Panc1 (cell line): ENCODE results near the gene MAPKAP1. TPM values are rescaled to one million over a fixed set of nuclear protein-coding genes. Genes with fewer than 3 reads are reported as not detected.

Experiments used
- ATAC-seq: fragments of 200-7000 bp; cut with Tn5 transposase; 2 replicates; pipeline ENCODE4 v1.9.1; 2020; ENCODE audit warnings: mild to moderate bottlenecking, moderate library complexity
- BruUV-seq: library from RNA; stranded (reverse); fragments of 400-500 nt; replicated peaks from 2 replicates; lab custom pipeline; 2021; lab: Mats Ljungman, UMichigan
- CTCF ChIA-PET: fragments of 300-600 bp; sonication (Branson Sonifier 250); formaldehyde crosslinking; loops from one replicate; lab custom pipeline; 2022; ENCODE audit warnings: antibody characterized with exemption; lab: Charles Lee
- POLR2A ChIA-PET: fragments of 300-600 bp; sonication (Branson Sonifier 250); formaldehyde crosslinking; loops from one replicate; lab custom pipeline; 2022; ENCODE audit warnings: antibody characterized with exemption; lab: Charles Lee
- DNase-seq: peaks from one replicate; pipeline ENCODE4 v3.0.0-alpha.2; 2010; ENCODE audit warnings: low read depth, low spot score
- H3K27ac ChIP-seq: 2 replicates; pipeline ENCODE4 v1.5.1; 2011; ENCODE audit warnings: mild to moderate bottlenecking, low read length, inconsistent platforms
- H3K27me3 ChIP-seq: fragments of 200-500 bp; sonication (Bioruptor generic); 2 replicates; pipeline ENCODE4 v1.6.0; 2014; ENCODE audit warnings: low read length, inconsistent platforms; ENCODE audit not compliant: control insufficient read depth, insufficient read depth
- H3K36me3 ChIP-seq: fragments of 200-500 bp; sonication (Bioruptor generic); 2 replicates; pipeline ENCODE4 v1.5.1; 2014; ENCODE audit warnings: inconsistent platforms, mild to moderate bottlenecking, low read length, moderate library complexity; ENCODE audit not compliant: control insufficient read depth, insufficient read depth
- H3K4me1 ChIP-seq: 2 replicates; pipeline ENCODE4 v1.5.1; 2011; ENCODE audit warnings: inconsistent platforms, mild to moderate bottlenecking, low read length, moderate library complexity; ENCODE audit not compliant: control insufficient read depth, insufficient read depth
- H3K4me3 ChIP-seq, 2 experiments: 2 replicates each; pipeline ENCODE4 v1.5.1; 2011 to 2012; ENCODE audit warnings: low read depth in 2 of 2, low read length in 2 of 2, mild to moderate bottlenecking in 2 of 2, inconsistent platforms in 1 of 2, moderate library complexity in 1 of 2
- H3K9me3 ChIP-seq: fragments of 200-500 bp; sonication (Bioruptor generic); 2 replicates; pipeline ENCODE4 v1.5.1; 2014; ENCODE audit warnings: low read depth, mild to moderate bottlenecking, inconsistent platforms, low read length, moderate library complexity; ENCODE audit not compliant: control insufficient read depth, insufficient read depth
- POLR2AphosphoS5 ChIP-seq: IDR thresholded peaks from 2 replicates; pipeline ENCODE4 v1.6.1; 2012; ENCODE audit warnings: mild to moderate bottlenecking, low read depth, low read length, moderate library complexity
- SIN3A ChIP-seq: IDR thresholded peaks from 2 replicates; pipeline ENCODE4 v1.6.1; 2012; ENCODE audit warnings: low read depth, mild to moderate bottlenecking, low read length, moderate library complexity, borderline replicate concordance; ENCODE audit not compliant: insufficient read depth
- TCF7L2 ChIP-seq: IDR thresholded peaks from 2 replicates; pipeline ENCODE4 v1.6.1; 2011; ENCODE audit warnings: mild to moderate bottlenecking, low read depth, low read length, inconsistent platforms
- in situ Hi-C: cut with HindIII; loops from 2 replicates; pipeline ENCODE4 v1.10.0; 2016; ENCODE audit warnings: low sequenced_read_pairs, low pct_unique_long_range_greater_than_20kb
- intact Hi-C: fragments of 100-400 bp; cut with micrococcal nuclease; formaldehyde crosslinking; loops from one replicate; pipeline ENCODE4 v1.10.0; 2022; ENCODE audit not compliant: unreplicated experiment
- total RNA-seq: library from RNA; stranded (reverse); gene quantifications from one replicate; pipeline ENCODE4 v1.2.1, GENCODE V29; 2021; ENCODE audit not compliant: unreplicated experiment
- TF ChIP-seq, protein P1 (sequence below), 2 experiments: IDR thresholded peaks; 2 replicates each; pipeline ENCODE4 v1.6.1; 2011 to 2012; ENCODE audit warnings: low read depth in 2 of 2, control low read depth in 1 of 2, low read length in 1 of 2, mild to moderate bottlenecking in 1 of 2, moderate library complexity in 1 of 2; ENCODE audit not compliant: insufficient read depth in 1 of 2
- TF ChIP-seq, protein P2 (sequence below): fragments of 450-650 bp; IDR thresholded peaks from 2 replicates; pipeline ENCODE4 v1.5.1; 2017; ENCODE audit warnings: mild to moderate bottlenecking

MAPKAP1 gene
- total RNA-seq, 1 experiment from 2014 or later: 72.7 TPM

DNA sequence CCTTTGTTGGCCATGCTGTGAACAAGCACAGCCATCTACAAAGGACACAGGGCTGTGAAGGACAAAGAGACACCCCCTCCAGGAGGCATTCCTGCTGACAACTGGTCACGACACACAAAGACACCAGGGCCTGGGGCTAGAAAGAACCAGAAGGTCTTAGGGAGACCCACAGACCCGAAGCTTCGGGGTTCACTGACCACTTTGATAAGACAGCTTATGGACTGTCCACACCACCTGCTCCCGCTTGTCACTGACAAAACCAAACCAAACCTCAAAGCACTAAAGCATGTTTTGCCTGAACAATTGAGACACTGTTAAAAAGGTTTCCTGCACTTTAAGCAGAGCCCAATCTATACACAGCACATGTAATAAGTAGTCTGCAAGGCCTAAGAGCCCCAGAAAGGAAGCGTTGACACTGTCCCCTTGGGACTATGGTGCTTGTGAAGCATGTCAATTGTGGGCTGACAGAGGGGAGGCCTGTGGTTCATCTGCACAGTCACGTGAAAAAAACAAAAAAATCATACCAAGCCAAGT, 260.4 kb downstream of the MAPKAP1 start:
- Histone ChIP-seq H3K4me1 (no peaks in the 10 kb centered on the region), H3K9me3 (no peaks in the 10 kb centered on the region), H3K27ac (no peak overlapping the region), H3K36me3 (no peaks in the 10 kb centered on the region), H3K27me3 (no peaks in the 10 kb centered on the region), H3K4me3 (no peak overlapping the region)
- no peak for ATAC-seq
- intact Hi-C loops (no loop called here), in situ Hi-C loops (no loop called here)
- ChIA-PET POLR2A (no interaction called here), CTCF (no interaction called here)
- TF ChIP-seq POLR2AphosphoS5 (no peak), SIN3A (no peak), TCF7L2 (no peak)
- TF ChIP-seq, protein P1, sequence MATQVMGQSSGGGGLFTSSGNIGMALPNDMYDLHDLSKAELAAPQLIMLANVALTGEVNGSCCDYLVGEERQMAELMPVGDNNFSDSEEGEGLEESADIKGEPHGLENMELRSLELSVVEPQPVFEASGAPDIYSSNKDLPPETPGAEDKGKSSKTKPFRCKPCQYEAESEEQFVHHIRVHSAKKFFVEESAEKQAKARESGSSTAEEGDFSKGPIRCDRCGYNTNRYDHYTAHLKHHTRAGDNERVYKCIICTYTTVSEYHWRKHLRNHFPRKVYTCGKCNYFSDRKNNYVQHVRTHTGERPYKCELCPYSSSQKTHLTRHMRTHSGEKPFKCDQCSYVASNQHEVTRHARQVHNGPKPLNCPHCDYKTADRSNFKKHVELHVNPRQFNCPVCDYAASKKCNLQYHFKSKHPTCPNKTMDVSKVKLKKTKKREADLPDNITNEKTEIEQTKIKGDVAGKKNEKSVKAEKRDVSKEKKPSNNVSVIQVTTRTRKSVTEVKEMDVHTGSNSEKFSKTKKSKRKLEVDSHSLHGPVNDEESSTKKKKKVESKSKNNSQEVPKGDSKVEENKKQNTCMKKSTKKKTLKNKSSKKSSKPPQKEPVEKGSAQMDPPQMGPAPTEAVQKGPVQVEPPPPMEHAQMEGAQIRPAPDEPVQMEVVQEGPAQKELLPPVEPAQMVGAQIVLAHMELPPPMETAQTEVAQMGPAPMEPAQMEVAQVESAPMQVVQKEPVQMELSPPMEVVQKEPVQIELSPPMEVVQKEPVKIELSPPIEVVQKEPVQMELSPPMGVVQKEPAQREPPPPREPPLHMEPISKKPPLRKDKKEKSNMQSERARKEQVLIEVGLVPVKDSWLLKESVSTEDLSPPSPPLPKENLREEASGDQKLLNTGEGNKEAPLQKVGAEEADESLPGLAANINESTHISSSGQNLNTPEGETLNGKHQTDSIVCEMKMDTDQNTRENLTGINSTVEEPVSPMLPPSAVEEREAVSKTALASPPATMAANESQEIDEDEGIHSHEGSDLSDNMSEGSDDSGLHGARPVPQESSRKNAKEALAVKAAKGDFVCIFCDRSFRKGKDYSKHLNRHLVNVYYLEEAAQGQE (IDR thresholded peaks at IDR 0.05; ENCODE audit: insufficient read depth in 1 of 2, low read depth in 2 of 2, low read length in 1 of 2): no peak
- TF ChIP-seq, protein P2, sequence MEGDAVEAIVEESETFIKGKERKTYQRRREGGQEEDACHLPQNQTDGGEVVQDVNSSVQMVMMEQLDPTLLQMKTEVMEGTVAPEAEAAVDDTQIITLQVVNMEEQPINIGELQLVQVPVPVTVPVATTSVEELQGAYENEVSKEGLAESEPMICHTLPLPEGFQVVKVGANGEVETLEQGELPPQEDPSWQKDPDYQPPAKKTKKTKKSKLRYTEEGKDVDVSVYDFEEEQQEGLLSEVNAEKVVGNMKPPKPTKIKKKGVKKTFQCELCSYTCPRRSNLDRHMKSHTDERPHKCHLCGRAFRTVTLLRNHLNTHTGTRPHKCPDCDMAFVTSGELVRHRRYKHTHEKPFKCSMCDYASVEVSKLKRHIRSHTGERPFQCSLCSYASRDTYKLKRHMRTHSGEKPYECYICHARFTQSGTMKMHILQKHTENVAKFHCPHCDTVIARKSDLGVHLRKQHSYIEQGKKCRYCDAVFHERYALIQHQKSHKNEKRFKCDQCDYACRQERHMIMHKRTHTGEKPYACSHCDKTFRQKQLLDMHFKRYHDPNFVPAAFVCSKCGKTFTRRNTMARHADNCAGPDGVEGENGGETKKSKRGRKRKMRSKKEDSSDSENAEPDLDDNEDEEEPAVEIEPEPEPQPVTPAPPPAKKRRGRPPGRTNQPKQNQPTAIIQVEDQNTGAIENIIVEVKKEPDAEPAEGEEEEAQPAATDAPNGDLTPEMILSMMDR: no peak
- BruUV-seq: no TSS peak
- DNase-seq: no peak

GRCh38 chr9:125444956-125445506, 262.0 kb downstream of the MAPKAP1 start:
- ChIA-PET POLR2A (no interaction called here), CTCF (no interaction called here)
- DNase-seq (no peak), ATAC-seq (no peak)
- H3K4me3 ChIP-seq: no peak overlapping the region
- in situ Hi-C loops (no loop called here), intact Hi-C loops (no loop called here)
- H3K36me3 ChIP-seq: no peaks in the 10 kb centered on the region
- TF ChIP-seq, protein P1 (IDR thresholded peaks at IDR 0.05; ENCODE audit: insufficient read depth in 1 of 2, low read depth in 2 of 2, low read length in 1 of 2): no peak
- TF ChIP-seq POLR2AphosphoS5: no peak
- TF ChIP-seq SIN3A: no peak
- TF ChIP-seq, protein P2: no peak
- TF ChIP-seq TCF7L2: no peak
- no peaks in the 10 kb centered on the region for H3K27me3 ChIP-seq
- H3K9me3 ChIP-seq: no peaks in the 10 kb centered on the region
- no peak overlapping the region for H3K27ac ChIP-seq
- no TSS peak for BruUV-seq
- H3K4me1 ChIP-seq: no peaks in the 10 kb centered on the region
